Activated naive CD4-positive, alpha-beta T cell treated with anti-CD3 and anti-CD28 coated beads, Interleukin-2, amount 10 ng/mL, durations not matched to agents 7 days and 5 days (primary cell): ENCODE measurements around the gene MVB12B.

Experiments used
- CTCF ChIA-PET: fragments of 350-600 bp; sonication (Branson Sonifier 250); formaldehyde crosslinking; loops from one replicate; lab custom pipeline; 2021; ENCODE audit warnings: antibody characterized with exemption; lab: Charles Lee
- DNase-seq: peaks from one replicate; pipeline ENCODE4 v3.0.0-alpha.2; 2020
- H3K27ac Mint-ChIP-seq: one replicate; pipeline ENCODE4 v1.8.0; 2021; ENCODE audit warnings: mild to moderate bottlenecking, moderate library complexity, mixed read lengths
- H3K27me3 Mint-ChIP-seq: one replicate; pipeline ENCODE4 v1.8.0; 2021; ENCODE audit warnings: mild to moderate bottlenecking, mixed read lengths
- H3K36me3 Mint-ChIP-seq: one replicate; pipeline ENCODE4 v1.8.0; 2021; ENCODE audit warnings: mixed read lengths
- H3K4me1 Mint-ChIP-seq: one replicate; pipeline ENCODE4 v1.8.0; 2021; ENCODE audit warnings: mixed read lengths
- H3K4me3 Mint-ChIP-seq: one replicate; pipeline ENCODE4 v1.8.0; 2021; ENCODE audit warnings: mild to moderate bottlenecking, moderate library complexity, mixed read lengths
- H3K9me3 Mint-ChIP-seq: one replicate; pipeline ENCODE4 v1.8.0; 2021; ENCODE audit warnings: mixed read lengths

MVB12B gene

GRCh38 chr9:126329476-126330275 lies 3.0 kb downstream of the MVB12B start:
- no peak overlapping the region for H3K4me3 Mint-ChIP-seq

GRCh38 chr9:126330536-126330935 lies 3.9 kb downstream of the MVB12B start:
- no peak overlapping the region for H3K4me3 Mint-ChIP-seq
- no peaks in the 10 kb centered on the region for H3K9me3 Mint-ChIP-seq
- peaks cover 25% of the 10 kb centered on the region for H3K27me3 Mint-ChIP-seq
- H3K27ac Mint-ChIP-seq: no peak overlapping the region
- H3K4me1 Mint-ChIP-seq: peaks cover 5% of the 10 kb centered on the region
- no peaks in the 10 kb centered on the region for H3K36me3 Mint-ChIP-seq
- DNase-seq: no peak
- CTCF ChIA-PET: no interaction called here

More at GRCh38 chr9:126329476-126330275, 3.0 kb downstream of the MVB12B start:
- no peaks in the 10 kb centered on the region for H3K9me3 Mint-ChIP-seq
- CTCF ChIA-PET: no interaction called here
- H3K27ac Mint-ChIP-seq: no peak overlapping the region
- no peak for DNase-seq
- peaks cover 5% of the 10 kb centered on the region for H3K4me1 Mint-ChIP-seq
- H3K36me3 Mint-ChIP-seq: no peaks in the 10 kb centered on the region
- peaks cover 28% of the 10 kb centered on the region for H3K27me3 Mint-ChIP-seq

GRCh38 chr9:126331964-126332748 lies 5.5 kb downstream of the MVB12B start:
- CTCF ChIA-PET: no interaction called here
- Mint-ChIP-seq H3K4me3 (no peak overlapping the region), H3K4me1 (peaks cover 2% of the 10 kb centered on the region), H3K27ac (no peak overlapping the region), H3K27me3 (peaks cover 18% of the 10 kb centered on the region), H3K36me3 (no peaks in the 10 kb centered on the region), H3K9me3 (no peaks in the 10 kb centered on the region)
- no peak for DNase-seq

DNA sequence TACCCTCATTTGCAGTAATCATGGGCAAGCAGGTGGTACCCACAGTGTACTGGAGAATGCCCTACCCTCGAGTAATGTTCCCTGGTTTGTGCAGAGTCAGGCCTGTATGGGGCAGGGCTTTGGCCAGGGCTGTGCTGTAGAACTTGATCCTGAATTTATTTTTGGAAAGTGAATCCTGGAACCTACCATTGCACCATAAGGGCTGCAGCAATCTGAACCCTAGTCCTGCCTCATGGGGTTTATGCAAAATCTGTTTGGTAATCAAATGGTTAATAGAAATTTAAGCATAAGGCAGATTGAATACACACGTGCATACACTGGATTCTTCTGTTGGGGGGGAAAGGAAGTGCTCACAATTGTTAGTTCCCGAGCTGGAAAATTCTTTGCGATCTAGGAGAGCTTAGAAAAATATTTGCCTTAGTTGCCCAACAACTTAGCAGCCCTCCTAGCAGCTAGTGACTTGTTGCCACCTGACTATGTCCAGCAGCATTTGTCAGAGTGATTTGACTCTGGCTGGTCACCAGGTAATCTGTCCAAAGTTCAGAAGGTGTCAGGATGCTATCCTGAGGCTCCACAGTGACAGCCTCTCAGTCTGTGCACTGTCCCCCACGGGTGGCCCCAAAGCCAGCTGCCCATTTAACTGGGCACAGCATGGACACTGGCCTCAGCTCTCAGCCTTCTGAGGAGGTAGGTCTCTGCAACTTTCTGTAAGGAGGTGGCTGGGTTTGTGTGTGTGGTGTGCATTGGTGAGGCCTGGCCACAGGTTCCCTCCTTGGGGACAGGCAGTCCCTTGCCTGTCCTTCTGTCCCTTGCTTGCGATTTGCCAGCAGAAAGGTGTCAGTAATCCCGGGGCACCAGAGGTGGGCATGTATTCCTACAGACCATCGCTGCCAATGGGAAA lies 8.3 kb downstream of the MVB12B start:
- no peak for DNase-seq
- Mint-ChIP-seq H3K4me3 (no peak overlapping the region), H3K27me3 (peaks cover 5% of the 10 kb centered on the region), H3K36me3 (no peaks in the 10 kb centered on the region), H3K9me3 (no peaks in the 10 kb centered on the region), H3K4me1 (peaks cover 2% of the 10 kb centered on the region), H3K27ac (no peak overlapping the region)
- CTCF ChIA-PET: interaction anchor here (1.1 to 1.2 kb wide), 3 partner anchors 14 to 164 kb away, joined by 3 read pairs; no protein-coding TSS in a partner anchor

- Mint-ChIP-seq H3K9me3 (no peaks in the 10 kb centered on the region), H3K27ac (no peak overlapping the region), H3K4me1 (peaks cover 2% of the 10 kb centered on the region), H3K36me3 (no peaks in the 10 kb centered on the region), H3K4me3 (no peak overlapping the region), H3K27me3 (peaks cover 5% of the 10 kb centered on the region)
- DNase-seq: no peak
- CTCF ChIA-PET: interaction anchor here (1.1 to 1.2 kb wide), 2 partner anchors 15 to 163 kb away, joined by 3 read pairs; no protein-coding TSS in a partner anchor
Measured at GRCh38 chr9:126335837-126336735, 9.5 kb downstream of the MVB12B start.

- Mint-ChIP-seq H3K27me3 (peaks cover 5% of the 10 kb centered on the region), H3K36me3 (no peaks in the 10 kb centered on the region), H3K4me1 (peaks cover 2% of the 10 kb centered on the region), H3K27ac (no peak overlapping the region), H3K4me3 (no peak overlapping the region), H3K9me3 (no peaks in the 10 kb centered on the region)
- no peak for DNase-seq
- CTCF ChIA-PET: interaction anchor here (0.6 kb wide), 1 partner anchor 18 kb away, joined by 3 read pairs; no protein-coding TSS in a partner anchor
Measured at GRCh38 chr9:126336736-126337325, 10.2 kb downstream of the MVB12B start.

GRCh38 chr9:126337729-126338372 lies 11.2 kb downstream of the MVB12B start:
- Mint-ChIP-seq H3K4me3 (no peak overlapping the region), H3K9me3 (no peaks in the 10 kb centered on the region), H3K27me3 (no peaks in the 10 kb centered on the region), H3K27ac (no peak overlapping the region), H3K36me3 (no peaks in the 10 kb centered on the region), H3K4me1 (peaks cover 2% of the 10 kb centered on the region)
- no peak for DNase-seq
- CTCF ChIA-PET: no interaction called here

- Mint-ChIP-seq H3K4me3 (no peak overlapping the region), H3K36me3 (no peaks in the 10 kb centered on the region), H3K27me3 (no peaks in the 10 kb centered on the region), H3K4me1 (peaks cover 2% of the 10 kb centered on the region), H3K9me3 (no peaks in the 10 kb centered on the region), H3K27ac (no peak overlapping the region)
- no peak for DNase-seq
- CTCF ChIA-PET: interaction anchor here (1.2 kb wide), 1 partner anchor 19 kb away, joined by 3 read pairs; no protein-coding TSS in a partner anchor
Measured at GRCh38 chr9:126338945-126339344, 12.3 kb downstream of the MVB12B start.

DNA sequence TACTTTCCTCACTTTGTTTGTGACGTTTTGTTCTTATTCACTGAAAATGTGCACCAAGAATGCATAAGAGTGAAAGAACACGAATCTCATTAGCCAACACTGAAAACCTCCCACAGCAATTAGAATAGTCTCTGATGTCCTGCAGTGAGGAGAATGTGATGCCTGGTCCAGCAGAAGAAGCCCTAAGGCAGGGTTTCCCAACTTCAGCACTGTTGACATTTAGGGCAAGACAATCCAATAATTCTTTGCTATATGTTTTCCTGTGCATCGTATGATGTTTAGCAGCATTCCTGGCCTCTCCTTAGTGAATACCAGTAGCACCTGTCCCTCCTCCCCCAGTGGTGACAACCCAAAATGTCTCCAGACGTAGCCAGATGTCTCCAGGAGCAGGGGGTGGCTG lies 14.8 kb downstream of the MVB12B start:
- no peaks in the 10 kb centered on the region for H3K9me3 Mint-ChIP-seq
- H3K4me1 Mint-ChIP-seq: peaks cover 2% of the 10 kb centered on the region
- DNase-seq: no peak
- no peak overlapping the region for H3K27ac Mint-ChIP-seq
- H3K4me3 Mint-ChIP-seq: no peak overlapping the region
- peaks cover 1% of the 10 kb centered on the region for H3K27me3 Mint-ChIP-seq
- H3K36me3 Mint-ChIP-seq: no peaks in the 10 kb centered on the region
- CTCF ChIA-PET: interaction anchor here (1.4 kb wide), 1 partner anchor 57 kb away, joined by 5 read pairs; no protein-coding TSS in a partner anchor

GRCh38 chr9:126341902-126342301 lies 15.3 kb downstream of the MVB12B start:
- no peak for DNase-seq
- Mint-ChIP-seq H3K27me3 (peaks cover 6% of the 10 kb centered on the region), H3K9me3 (no peaks in the 10 kb centered on the region), H3K27ac (no peak overlapping the region), H3K4me3 (no peak overlapping the region), H3K4me1 (peaks cover 2% of the 10 kb centered on the region), H3K36me3 (no peaks in the 10 kb centered on the region)
- CTCF ChIA-PET: interaction anchor here (1.4 kb wide), 1 partner anchor 57 kb away, joined by 5 read pairs; no protein-coding TSS in a partner anchor

DNA sequence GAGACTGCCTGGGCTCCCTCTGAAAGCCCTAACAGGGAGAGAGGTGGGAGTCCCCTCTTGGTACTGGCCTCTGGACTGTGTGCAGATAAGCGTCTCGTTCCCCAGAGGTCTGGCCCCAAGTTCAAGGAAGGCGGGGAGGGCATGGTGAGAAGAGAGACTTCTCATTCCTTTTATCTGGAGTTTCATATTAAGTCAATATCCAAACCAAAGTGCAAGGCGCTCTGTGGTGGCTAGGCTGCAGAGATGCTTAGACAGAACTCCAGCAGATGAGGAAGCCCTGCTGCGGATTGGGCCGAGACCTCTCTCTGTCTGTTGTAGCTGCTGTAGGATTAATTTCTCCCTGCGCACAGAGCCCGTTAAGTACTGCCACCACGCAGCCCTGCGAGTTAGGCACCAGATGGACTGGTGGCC lies 16.0 kb downstream of the MVB12B start:
- DNase-seq: no peak
- Mint-ChIP-seq H3K36me3 (no peaks in the 10 kb centered on the region), H3K4me3 (no peak overlapping the region), H3K4me1 (peaks cover 2% of the 10 kb centered on the region), H3K27ac (no peak overlapping the region), H3K9me3 (no peaks in the 10 kb centered on the region), H3K27me3 (peaks cover 6% of the 10 kb centered on the region)
- CTCF ChIA-PET: interaction anchor here (0.6 to 1.4 kb wide), 2 partner anchors 56 to 509 kb away, joined by 4 to 5 read pairs; no protein-coding TSS in a partner anchor

- DNase-seq: no peak
- H3K4me1 Mint-ChIP-seq: peaks cover 2% of the 10 kb centered on the region
- H3K36me3 Mint-ChIP-seq: no peaks in the 10 kb centered on the region
- CTCF ChIA-PET: interaction anchor here (0.6 kb wide), 1 partner anchor 509 kb away, joined by 4 read pairs; no protein-coding TSS in a partner anchor
- H3K4me3 Mint-ChIP-seq: no peak overlapping the region
- peaks cover 6% of the 10 kb centered on the region for H3K27me3 Mint-ChIP-seq
- no peaks in the 10 kb centered on the region for H3K9me3 Mint-ChIP-seq
- H3K27ac Mint-ChIP-seq: no peak overlapping the region
Measured at GRCh38 chr9:126343271-126343700, 16.7 kb downstream of the MVB12B start.
